Panc1 (cell line): ENCODE results near the gene MTA1. TPM values are rescaled to one million over a fixed set of nuclear protein-coding genes. Genes with fewer than 3 reads are reported as not detected.

Source experiments
- ATAC-seq: fragments of 200-7000 bp; cut with Tn5 transposase; 2 replicates; pipeline ENCODE4 v1.9.1; 2020; ENCODE audit warnings: mild to moderate bottlenecking, moderate library complexity
- BruUV-seq: library from RNA; stranded (reverse); fragments of 400-500 nt; replicated peaks from 2 replicates; lab custom pipeline; 2021; lab: Mats Ljungman, UMichigan
- CTCF ChIA-PET: fragments of 300-600 bp; sonication (Branson Sonifier 250); formaldehyde crosslinking; loops from one replicate; lab custom pipeline; 2022; ENCODE audit warnings: antibody characterized with exemption; lab: Charles Lee
- POLR2A ChIA-PET: fragments of 300-600 bp; sonication (Branson Sonifier 250); formaldehyde crosslinking; loops from one replicate; lab custom pipeline; 2022; ENCODE audit warnings: antibody characterized with exemption; lab: Charles Lee
- DNase-seq: peaks from one replicate; pipeline ENCODE4 v3.0.0-alpha.2; 2010; ENCODE audit warnings: low read depth, low spot score
- H3K27ac ChIP-seq: 2 replicates; pipeline ENCODE4 v1.5.1; 2011; ENCODE audit warnings: mild to moderate bottlenecking, low read length, inconsistent platforms
- H3K27me3 ChIP-seq: fragments of 200-500 bp; sonication (Bioruptor generic); 2 replicates; pipeline ENCODE4 v1.6.0; 2014; ENCODE audit warnings: low read length, inconsistent platforms; ENCODE audit not compliant: control insufficient read depth, insufficient read depth
- H3K36me3 ChIP-seq: fragments of 200-500 bp; sonication (Bioruptor generic); 2 replicates; pipeline ENCODE4 v1.5.1; 2014; ENCODE audit warnings: inconsistent platforms, mild to moderate bottlenecking, low read length, moderate library complexity; ENCODE audit not compliant: control insufficient read depth, insufficient read depth
- H3K4me1 ChIP-seq: 2 replicates; pipeline ENCODE4 v1.5.1; 2011; ENCODE audit warnings: inconsistent platforms, mild to moderate bottlenecking, low read length, moderate library complexity; ENCODE audit not compliant: control insufficient read depth, insufficient read depth
- H3K4me3 ChIP-seq, 2 experiments: 2 replicates each; pipeline ENCODE4 v1.5.1; 2011 to 2012; ENCODE audit warnings: low read depth in 2 of 2, low read length in 2 of 2, mild to moderate bottlenecking in 2 of 2, inconsistent platforms in 1 of 2, moderate library complexity in 1 of 2
- H3K9me3 ChIP-seq: fragments of 200-500 bp; sonication (Bioruptor generic); 2 replicates; pipeline ENCODE4 v1.5.1; 2014; ENCODE audit warnings: low read depth, mild to moderate bottlenecking, inconsistent platforms, low read length, moderate library complexity; ENCODE audit not compliant: control insufficient read depth, insufficient read depth
- POLR2AphosphoS5 ChIP-seq: IDR thresholded peaks from 2 replicates; pipeline ENCODE4 v1.6.1; 2012; ENCODE audit warnings: mild to moderate bottlenecking, low read depth, low read length, moderate library complexity
- SIN3A ChIP-seq: IDR thresholded peaks from 2 replicates; pipeline ENCODE4 v1.6.1; 2012; ENCODE audit warnings: low read depth, mild to moderate bottlenecking, low read length, moderate library complexity, borderline replicate concordance; ENCODE audit not compliant: insufficient read depth
- TCF7L2 ChIP-seq: IDR thresholded peaks from 2 replicates; pipeline ENCODE4 v1.6.1; 2011; ENCODE audit warnings: mild to moderate bottlenecking, low read depth, low read length, inconsistent platforms
- in situ Hi-C: cut with HindIII; loops from 2 replicates; pipeline ENCODE4 v1.10.0; 2016; ENCODE audit warnings: low sequenced_read_pairs, low pct_unique_long_range_greater_than_20kb
- intact Hi-C: fragments of 100-400 bp; cut with micrococcal nuclease; formaldehyde crosslinking; loops from one replicate; pipeline ENCODE4 v1.10.0; 2022; ENCODE audit not compliant: unreplicated experiment
- total RNA-seq: library from RNA; stranded (reverse); gene quantifications from one replicate; pipeline ENCODE4 v1.2.1, GENCODE V29; 2021; ENCODE audit not compliant: unreplicated experiment
- TF ChIP-seq, protein P1 (sequence below): fragments of 450-650 bp; IDR thresholded peaks from 2 replicates; pipeline ENCODE4 v1.5.1; 2017; ENCODE audit warnings: mild to moderate bottlenecking
- TF ChIP-seq, protein P2 (sequence below), 2 experiments: IDR thresholded peaks; 2 replicates each; pipeline ENCODE4 v1.6.1; 2011 to 2012; ENCODE audit warnings: low read depth in 2 of 2, control low read depth in 1 of 2, low read length in 1 of 2, mild to moderate bottlenecking in 1 of 2, moderate library complexity in 1 of 2; ENCODE audit not compliant: insufficient read depth in 1 of 2

The MTA1 gene
- total RNA-seq, 1 experiment from 2014 or later: 105 TPM

DNA sequence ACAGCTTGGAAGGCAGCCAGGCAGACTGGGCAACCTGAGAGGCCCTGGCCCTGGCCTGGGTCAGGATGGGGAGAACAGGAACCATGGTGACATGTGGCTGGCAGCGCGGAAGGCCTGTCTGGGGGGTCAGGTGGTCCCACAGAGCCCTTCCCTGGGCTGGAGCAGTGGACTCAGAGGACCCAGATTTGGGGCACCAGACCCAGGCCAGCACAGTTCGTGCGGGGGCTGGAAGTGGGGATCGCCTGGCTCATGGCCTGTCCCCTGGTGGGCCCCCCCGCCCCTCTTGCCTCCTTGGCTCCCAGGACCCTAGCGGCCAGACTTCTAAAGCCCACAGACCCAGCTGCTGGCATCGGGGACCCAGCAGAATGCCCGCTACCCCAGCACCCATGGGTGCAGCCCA lies 21.4 kb downstream of the MTA1 start:
- Histone ChIP-seq H3K4me3 (no peak overlapping the region), H3K27ac (no peak overlapping the region), H3K36me3 (no peaks in the 10 kb centered on the region), H3K4me1 (no peaks in the 10 kb centered on the region), H3K9me3 (no peaks in the 10 kb centered on the region), H3K27me3 (no peaks in the 10 kb centered on the region)
- BruUV-seq: no TSS peak
- intact Hi-C loops (no loop called here), in situ Hi-C loops (no loop called here)
- DNase-seq (no peak), ATAC-seq (no peak)
- TF ChIP-seq, protein P1, sequence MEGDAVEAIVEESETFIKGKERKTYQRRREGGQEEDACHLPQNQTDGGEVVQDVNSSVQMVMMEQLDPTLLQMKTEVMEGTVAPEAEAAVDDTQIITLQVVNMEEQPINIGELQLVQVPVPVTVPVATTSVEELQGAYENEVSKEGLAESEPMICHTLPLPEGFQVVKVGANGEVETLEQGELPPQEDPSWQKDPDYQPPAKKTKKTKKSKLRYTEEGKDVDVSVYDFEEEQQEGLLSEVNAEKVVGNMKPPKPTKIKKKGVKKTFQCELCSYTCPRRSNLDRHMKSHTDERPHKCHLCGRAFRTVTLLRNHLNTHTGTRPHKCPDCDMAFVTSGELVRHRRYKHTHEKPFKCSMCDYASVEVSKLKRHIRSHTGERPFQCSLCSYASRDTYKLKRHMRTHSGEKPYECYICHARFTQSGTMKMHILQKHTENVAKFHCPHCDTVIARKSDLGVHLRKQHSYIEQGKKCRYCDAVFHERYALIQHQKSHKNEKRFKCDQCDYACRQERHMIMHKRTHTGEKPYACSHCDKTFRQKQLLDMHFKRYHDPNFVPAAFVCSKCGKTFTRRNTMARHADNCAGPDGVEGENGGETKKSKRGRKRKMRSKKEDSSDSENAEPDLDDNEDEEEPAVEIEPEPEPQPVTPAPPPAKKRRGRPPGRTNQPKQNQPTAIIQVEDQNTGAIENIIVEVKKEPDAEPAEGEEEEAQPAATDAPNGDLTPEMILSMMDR: no peak
- TF ChIP-seq, protein P2, sequence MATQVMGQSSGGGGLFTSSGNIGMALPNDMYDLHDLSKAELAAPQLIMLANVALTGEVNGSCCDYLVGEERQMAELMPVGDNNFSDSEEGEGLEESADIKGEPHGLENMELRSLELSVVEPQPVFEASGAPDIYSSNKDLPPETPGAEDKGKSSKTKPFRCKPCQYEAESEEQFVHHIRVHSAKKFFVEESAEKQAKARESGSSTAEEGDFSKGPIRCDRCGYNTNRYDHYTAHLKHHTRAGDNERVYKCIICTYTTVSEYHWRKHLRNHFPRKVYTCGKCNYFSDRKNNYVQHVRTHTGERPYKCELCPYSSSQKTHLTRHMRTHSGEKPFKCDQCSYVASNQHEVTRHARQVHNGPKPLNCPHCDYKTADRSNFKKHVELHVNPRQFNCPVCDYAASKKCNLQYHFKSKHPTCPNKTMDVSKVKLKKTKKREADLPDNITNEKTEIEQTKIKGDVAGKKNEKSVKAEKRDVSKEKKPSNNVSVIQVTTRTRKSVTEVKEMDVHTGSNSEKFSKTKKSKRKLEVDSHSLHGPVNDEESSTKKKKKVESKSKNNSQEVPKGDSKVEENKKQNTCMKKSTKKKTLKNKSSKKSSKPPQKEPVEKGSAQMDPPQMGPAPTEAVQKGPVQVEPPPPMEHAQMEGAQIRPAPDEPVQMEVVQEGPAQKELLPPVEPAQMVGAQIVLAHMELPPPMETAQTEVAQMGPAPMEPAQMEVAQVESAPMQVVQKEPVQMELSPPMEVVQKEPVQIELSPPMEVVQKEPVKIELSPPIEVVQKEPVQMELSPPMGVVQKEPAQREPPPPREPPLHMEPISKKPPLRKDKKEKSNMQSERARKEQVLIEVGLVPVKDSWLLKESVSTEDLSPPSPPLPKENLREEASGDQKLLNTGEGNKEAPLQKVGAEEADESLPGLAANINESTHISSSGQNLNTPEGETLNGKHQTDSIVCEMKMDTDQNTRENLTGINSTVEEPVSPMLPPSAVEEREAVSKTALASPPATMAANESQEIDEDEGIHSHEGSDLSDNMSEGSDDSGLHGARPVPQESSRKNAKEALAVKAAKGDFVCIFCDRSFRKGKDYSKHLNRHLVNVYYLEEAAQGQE (IDR thresholded peaks at IDR 0.05; ENCODE audit: insufficient read depth in 1 of 2, low read depth in 2 of 2, low read length in 1 of 2): no peak
- no peak for TF ChIP-seq POLR2AphosphoS5
- TF ChIP-seq SIN3A: no peak
- no peak for TF ChIP-seq TCF7L2
- CTCF ChIA-PET: no interaction called here
- POLR2A ChIA-PET: no interaction called here

DNA sequence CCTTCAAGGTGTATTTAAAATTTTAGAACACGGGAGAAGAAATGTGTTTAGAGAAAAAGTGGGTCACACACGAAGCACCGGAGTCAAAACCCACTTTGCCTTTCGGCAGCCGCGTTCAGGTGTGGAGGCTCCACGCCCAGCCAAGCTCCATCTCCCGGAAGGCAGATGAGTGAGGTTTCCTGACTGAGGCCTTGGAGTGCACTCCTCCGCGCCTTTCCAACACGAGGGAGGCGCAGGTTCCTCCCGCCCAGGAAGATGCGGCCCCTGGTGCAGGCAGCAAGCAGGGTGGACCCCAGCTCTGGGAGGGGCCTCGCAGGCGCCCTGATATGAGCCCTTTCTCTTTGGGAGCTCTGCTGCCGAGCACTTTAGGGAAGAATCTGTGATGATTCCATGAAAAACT lies 22.5 kb downstream of the MTA1 start:
- TF ChIP-seq, protein P2 (IDR thresholded peaks at IDR 0.05; ENCODE audit: insufficient read depth in 1 of 2, low read depth in 2 of 2, low read length in 1 of 2): no peak
- POLR2A ChIA-PET: no interaction called here
- ATAC-seq: no peak
- Histone ChIP-seq H3K27me3 (no peaks in the 10 kb centered on the region), H3K4me1 (no peaks in the 10 kb centered on the region), H3K27ac (no peak overlapping the region), H3K36me3 (no peaks in the 10 kb centered on the region), H3K4me3 (no peak overlapping the region), H3K9me3 (no peaks in the 10 kb centered on the region)
- BruUV-seq: TSS peak; percentile 64
- intact Hi-C loops: no loop called here
- DNase-seq: no peak
- in situ Hi-C loops: no loop called here
- CTCF ChIA-PET: no interaction called here
